Ovary (tissue), 3 donors: Measurements from ENCODE around the gene LCP1.

Experiments
- CTCF ChIP-seq, 3 donors: fragments of 450-650 bp in 2 of 3; fragments of 200-600 bp in 1 of 3; IDR thresholded peaks; one replicate each; pipeline versions ENCODE4 v1.5.1 to v1.8.0; 2016 to 2022; ENCODE audit warnings: antibody characterized with exemption in 3 of 3, mild to moderate bottlenecking in 1 of 3
- EP300 ChIP-seq: sonication (generic); formaldehyde crosslinking; IDR thresholded peaks from one replicate; pipeline ENCODE4 v1.6.1; 2017; ENCODE audit warnings: antibody characterized with exemption
- POLR2A ChIP-seq: fragments of 450-650 bp; IDR thresholded peaks from one replicate; pipeline ENCODE4 v1.6.1; 2017; ENCODE audit warnings: antibody characterized with exemption, mild to moderate bottlenecking, moderate library complexity
- donor health status: DM: no; HTN: no; CAD: no.

- TF ChIP-seq CTCF (IDR thresholded peaks at IDR 0.05): no peak
- no peak for TF ChIP-seq POLR2A
- no peak for TF ChIP-seq EP300
Measured at GRCh38 chr13:46179969-46180763, 1.8 kb downstream of the LCP1 start.
